GM18508 (cell line): ENCODE data around the gene EFHC1.

Source experiments
- ATAC-seq: cut with Tn5 transposase; IDR thresholded peaks from one replicate; pipeline ENCODE4 v1.9.1; 2021; ENCODE audit warnings: moderate number of reproducible peaks; ENCODE audit not compliant: insufficient read depth, unreplicated experiment

The EFHC1 gene

DNA sequence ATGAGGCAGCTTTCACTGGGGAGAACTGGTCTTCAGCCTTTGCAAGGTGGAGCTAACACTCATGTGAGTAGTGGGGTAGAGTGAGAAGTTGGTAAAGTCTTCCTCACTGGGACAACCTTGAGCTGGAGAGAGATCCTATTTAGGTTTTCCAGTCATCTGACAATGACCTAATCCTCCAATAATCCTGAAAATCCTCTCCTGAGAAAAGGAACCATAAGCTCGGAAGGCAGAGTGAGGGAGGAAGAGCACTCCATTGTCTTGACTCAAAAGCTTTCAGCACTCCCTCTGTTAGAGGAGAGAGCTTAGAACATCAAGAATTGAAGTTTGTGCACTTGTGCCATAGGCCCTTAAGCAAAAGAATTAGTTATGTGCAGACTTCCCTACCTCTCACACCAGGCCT is 78.9 kb downstream of the EFHC1 start:
- no peak for ATAC-seq

DNA sequence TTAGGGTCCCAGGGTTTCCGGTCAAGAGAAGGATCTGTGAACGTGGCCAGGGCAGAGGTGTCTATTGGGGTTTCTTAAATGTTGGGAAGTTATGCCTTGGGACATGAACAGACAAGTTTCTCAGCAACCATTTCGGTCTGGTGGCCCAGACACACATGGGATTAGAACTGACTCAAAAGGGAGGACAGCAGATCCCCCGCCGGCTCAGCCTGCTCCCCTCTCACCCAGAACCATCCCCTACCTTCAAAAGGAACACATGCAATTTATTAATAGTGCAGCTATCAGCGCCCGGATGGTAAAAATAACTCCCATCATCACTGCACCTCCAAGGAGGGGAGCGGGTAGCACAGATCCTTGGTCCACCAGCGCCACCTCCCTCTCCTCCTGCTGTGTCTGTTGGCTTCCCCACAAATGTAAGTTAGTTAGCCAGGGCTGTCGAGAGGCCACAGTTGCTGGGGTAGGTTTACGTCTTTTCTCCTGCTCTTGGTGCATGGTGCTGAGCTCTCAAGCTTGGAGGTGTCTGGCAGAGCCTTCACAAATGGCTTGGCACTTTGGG is 79.6 kb downstream of the EFHC1 start:
- ATAC-seq: no peak

DNA sequence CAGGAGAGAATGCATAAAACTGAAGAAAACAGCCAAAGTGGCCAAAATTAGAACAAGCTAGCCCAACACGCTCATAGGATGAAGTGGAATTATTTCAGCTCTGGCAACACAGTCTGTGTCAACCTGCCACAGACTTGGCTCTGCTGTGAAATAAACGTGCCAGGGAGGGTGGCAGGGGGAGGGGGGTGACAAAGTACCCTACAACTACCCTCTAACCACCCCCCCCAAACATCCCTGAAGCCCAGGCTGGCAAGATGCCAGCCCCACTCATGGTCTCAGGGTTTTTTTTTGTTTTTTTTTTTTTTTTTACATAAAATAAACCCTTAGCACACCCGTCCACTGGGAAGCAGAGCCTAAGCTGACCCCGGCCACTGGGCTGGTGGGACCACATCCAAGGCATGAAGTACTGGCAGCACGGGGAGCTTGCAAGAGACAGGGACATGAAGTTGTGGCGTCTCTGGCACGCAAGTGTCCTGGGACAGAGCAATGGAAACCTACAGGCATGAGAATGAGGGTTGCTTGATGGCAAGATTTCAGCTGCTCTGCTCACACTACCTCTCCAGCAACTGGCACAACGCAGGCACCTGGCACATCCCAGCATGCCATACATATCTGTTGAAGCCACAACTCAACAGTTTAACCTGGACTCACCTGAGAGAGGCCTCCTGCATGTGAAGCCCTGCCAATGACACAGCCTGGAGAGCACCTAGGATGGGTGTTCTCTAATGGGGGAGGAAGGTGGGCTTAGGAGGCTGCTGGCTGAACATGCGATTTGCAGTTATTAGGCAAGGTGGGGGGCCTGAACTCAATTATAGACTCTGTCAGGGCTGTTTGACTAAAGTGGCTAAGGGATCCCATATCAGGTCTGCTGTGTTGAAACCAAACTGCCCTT is 80.3 kb downstream of the EFHC1 start:
- no peak for ATAC-seq

DNA sequence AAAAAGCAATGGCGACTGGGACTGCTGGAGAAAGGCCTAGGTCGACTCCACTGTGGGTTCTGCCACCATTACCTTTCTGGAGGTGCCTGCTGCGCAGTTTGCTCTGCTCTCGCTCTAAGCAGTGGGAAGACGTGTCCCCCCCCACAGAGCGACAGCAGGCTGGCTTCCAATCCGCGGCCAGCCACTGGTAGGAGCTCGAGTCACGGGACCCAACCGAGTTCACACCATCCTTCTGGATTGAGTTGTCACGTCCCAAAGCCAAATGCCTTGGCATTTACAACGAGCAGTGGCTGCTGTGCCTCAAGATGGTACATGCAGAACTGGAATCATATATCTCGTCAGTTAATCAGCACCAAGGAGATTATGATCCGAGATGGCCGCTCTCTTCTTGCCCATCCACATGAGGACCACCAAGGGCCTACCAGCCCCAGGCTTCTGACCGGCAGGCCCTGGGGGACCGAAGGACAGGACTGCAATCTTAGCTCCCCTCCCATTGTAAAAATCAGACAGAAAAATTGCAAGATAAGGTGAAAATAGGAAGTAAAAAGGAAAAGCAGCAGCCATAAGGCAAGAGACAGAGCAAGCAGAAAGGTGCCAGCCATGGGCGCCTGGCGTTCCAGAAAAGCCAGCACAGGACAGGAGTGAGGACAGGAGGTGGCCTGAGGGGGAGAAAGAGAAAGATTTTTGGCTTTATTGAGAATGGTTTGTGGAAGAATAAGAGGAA is 82.3 kb downstream of the EFHC1 start:
- no peak for ATAC-seq

DNA sequence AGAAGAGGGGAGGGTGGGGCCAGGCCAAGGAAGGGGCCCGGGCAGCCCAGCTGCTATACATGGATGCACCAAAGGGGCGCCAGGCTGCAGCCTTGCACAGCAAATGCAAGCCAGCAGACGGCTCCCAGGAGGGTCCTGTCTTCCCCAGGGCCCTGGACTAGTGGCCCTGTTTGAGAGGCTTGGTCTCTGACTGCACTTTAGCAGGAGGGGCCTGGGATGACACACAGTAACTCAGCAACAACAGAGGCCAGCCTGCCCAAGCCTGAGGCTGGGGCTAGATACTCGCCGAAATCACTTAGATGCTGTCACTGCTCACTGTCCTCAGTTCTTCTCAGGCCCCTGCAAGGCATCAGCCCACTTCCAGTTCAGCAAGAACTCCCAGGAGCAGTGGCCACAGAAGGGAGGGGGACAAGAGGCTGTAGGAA is 83.2 kb downstream of the EFHC1 start:
- ATAC-seq: no peak

DNA sequence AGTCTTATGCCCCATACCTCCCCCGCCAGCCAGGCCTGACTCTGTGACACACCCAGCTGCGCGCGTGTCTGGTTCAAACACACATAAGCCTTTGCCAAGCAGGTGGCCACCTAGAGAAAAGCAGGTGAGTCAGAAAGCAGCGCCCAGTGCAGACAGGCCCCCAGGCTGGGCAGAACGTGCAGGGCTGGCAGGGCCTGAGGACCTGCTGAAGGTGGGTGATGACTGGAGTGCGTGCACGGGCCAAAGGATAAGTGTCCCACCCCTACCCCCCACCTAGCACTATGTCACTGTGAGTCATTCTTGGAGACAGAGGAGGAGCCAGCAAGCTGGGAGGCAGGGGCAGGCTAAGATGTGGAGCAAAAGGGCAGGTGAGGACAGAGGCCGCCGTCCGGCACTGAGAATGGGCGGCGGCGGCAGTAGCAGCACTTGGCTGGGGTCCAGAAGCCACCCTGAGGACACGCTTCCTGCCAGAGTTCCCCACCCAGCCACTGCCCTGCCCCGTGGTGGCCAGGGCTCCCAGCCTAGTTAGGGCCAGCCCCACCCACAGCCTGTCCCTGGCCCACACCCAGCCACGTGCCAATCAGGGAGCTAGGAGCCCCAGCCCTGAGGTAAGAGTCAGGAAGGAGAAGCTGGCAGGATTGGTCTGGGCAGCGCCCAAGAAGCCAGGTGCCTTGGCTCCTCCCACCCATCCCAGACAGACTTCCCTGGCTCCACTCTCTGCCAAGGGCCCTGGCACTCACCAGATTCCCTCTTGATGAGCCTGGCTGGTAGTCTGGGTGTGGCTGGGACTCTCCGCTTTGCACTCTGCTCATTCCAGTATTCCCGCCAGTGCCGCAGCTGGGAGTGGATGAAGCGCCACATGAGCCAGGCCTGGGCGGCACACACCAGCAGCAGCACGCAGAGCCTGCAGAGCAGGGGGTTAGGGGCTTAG is 84.0 kb downstream of the EFHC1 start:
- no peak for ATAC-seq

DNA sequence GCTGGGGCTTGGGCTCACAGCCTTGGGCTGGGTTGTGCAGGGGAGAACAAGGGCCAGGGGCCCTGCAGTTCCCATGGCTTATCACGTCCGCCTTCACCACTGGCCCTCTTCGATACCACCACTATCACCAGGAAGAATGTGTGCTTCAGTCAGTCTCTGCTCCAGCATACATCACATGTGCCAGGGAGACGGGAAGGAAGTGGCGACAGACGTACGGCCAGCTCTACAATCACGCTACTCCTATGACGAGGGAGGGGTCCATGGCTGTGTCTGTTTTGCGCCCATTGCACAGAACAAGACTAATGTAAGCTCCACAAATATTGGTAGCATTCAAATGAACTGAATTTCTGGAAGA is 84.6 kb downstream of the EFHC1 start:
- ATAC-seq: no peak

DNA sequence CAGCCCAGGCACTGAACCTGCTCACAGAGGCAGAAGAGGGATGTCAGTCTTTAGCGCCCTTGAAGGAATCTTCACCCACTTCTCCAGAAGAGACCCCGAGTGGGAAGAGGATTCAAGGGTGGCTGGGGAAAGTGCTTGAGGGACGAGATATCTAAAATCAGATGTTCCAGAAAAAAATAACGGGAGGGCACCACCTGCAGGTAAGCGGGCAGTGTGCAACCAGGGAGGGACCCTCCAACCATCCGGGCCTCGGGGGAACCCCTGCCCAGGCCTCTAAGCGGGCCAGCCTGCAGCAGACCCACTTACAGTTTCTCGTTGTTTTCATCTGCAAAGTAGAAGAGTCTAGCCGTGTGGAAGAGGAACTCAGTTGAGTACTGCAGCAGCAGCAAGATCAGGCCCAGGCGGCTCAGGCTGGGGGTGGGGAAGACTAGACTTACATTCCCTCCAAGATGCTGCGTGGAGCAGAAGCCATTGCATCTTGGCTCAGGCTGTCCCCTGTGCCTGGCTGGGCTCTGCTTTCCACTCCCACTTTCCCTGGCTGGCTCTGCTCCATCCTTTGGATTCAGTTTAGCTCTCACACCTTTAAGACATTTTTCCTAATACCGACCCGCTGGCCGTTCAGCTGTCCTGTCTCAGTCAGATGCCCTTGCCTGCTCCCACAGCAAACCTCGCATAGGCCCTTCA is 85.7 kb downstream of the EFHC1 start:
- no peak for ATAC-seq

DNA sequence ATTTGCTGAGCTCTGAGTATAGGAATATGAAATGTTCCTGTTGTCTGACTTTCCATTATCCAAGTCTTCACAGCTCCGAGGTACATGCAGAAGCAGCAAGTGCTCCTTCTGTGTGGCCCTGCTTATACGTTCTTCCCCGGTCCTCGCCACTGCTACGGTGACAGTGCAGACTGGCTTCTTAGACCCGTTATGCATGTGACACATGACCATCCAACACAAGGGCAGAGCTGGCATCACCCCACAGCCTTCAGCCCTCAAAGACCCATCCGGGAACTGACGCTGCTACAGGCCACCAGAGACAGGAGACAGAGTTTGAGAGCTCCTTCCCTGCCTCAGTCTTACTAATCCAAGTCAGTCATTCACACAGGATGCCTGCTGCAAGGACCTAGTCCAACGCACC is 86.3 kb downstream of the EFHC1 start:
- no peak for ATAC-seq

DNA sequence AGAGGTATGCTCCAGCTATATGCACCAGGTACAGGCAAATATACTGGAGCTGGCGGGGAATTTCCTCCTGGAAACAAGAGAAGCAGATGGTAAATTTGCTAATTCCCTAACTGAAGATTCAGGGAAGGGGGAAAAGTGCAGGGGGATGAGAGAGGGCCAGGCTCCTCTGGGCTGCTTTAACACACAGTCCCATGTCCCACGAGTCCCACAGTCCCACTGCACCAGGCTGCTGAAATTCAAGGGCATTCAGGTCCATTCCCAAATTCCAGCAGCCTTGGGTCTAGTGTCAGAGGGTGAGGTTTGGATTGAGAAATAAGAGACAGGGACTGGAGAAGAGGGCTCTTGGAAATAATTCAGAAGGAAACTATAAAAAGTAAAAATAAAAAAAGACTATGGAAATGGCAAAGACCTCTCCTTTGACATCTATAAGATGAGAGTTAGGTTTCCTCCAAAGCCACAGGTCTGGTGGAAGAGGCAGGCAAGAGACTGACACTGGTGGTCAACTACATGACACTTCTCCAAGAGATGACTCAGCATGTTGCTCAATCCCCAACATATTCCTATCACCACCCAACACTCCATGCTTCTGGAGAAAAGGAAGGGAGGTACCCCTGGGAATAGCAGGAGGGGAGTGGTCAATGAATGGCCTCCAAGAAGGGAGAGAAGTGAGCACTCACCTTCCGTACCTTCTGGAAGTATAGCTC is 87.6 kb downstream of the EFHC1 start:
- no peak for ATAC-seq

DNA sequence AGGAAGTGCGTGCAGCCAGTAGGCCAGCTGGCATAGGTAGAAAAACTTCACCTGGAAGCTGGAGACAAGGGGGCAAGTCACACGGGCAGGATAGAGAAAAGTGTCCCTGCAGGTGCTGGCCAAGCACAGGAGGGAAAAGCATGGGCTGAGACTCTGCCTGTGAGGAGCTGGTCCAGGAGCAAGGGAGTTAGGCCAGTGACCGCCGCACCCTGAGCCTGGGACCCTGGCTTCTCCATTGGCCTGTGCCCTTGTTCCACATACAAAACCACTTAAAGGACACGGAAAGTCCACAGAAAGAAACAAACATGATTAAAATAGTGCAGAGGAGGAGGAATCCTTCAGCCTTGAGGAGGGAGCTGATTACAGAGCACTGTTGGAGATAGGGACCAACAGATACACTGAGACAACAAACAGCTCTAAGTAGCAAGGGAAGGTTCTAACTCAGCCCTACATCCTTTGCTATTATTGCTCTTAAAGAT is 88.2 kb downstream of the EFHC1 start:
- no peak for ATAC-seq

DNA sequence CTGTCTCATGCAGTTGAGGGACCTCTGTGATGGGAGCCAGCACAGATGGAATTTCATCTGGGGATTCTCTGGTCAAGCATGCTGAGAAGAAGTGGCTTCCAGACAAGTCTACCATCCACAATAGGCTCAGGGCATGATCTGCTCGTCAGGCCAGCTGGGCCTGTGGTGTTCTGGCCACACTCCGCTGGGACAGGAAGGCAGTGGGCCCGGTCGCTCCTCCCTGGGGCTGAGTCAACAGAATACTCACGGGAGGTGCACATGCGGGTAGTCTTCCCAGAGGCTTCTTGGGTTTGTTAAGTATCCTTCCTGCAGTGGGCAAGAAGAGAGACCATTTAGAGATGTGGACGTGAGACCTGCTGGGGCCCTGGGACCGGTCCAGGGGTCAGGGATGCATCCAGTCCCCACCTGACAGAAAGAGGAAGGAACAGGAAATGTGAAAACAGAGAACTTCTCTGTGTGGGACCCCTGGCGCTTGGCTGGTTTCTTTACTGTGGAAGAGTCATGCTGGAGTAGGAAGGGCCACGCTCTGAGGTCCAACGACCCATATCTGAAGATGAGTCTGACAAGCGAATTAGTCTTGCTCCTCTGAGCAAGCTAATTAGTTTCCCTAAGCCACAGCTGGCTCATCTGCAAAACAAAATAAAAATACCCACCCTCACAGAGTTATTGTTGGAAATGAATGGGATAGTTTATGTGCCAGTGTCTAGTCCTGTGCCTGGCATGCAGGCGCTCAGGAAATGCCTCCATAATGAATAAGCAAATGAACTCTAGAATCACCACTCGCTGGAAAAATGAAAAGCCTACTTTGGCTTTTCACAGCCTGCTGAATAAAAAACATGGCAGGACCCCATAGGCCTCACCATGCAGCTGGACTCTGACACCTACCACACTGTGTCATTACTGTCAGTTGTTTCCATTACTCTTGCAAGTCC is 89.4 kb downstream of the EFHC1 start:
- ATAC-seq: no peak

DNA sequence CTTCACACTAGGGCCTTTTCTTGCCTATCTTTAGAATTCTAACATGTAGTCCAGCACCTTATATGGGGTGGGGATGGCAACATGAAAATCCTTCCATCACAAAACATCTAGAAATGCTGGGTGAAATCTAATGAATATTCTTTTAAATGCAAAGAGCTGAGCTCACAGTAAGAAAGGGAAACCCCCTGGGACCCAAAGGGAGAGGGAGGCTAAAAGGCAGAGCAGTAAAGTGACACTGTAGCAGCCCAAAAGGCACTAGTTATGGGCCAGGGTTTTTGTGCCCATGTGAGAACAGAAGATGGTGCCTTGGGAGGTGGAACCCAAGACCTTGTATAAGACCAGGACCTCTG is 90.0 kb downstream of the EFHC1 start:
- ATAC-seq: no peak

DNA sequence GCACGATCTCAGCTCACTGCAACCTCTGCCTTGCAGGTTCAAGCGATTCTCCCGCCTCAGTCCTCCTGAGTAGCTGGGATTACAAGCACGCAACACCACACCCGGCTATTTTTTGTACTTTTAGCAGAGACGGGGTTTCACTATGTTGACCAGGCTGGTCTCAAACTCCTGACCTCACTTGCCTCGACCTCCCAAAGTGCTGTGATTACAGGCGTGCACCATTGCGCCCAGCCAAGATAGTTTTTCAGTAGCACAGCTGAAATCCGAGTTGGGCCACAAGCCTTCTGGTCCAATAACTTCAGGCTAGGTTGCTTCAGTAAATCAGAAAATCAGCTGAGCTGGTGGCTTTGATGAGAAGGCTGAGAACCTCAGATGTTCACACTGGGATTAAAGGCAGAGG is 91.0 kb downstream of the EFHC1 start:
- no peak for ATAC-seq

DNA sequence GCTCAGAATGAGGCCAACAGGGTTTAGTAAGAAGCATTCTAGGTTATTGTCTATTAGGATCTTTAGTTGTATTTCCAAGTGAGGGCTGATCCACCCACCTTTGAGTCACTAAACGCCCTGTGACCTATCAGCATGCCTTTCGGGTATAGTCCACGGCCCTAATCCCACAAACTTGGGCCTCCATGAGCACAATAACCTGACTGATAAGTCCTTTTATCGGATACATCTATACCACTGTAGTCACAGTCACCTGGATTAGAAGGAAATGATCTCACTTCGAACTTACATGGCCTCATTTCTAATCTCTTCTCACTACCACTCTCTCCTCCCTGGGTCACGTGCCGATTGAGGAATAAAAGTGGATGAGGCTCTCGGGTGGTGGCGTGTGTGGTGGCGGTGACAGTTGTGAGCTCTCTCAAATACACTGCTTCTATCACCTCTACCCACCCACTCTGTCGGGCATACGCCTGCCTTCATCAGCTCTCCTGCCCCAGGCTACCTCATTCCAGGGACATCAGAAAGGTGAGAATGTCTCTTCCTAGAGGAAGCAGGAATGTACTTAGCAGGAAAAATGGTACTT is 91.5 kb downstream of the EFHC1 start:
- no peak for ATAC-seq

DNA sequence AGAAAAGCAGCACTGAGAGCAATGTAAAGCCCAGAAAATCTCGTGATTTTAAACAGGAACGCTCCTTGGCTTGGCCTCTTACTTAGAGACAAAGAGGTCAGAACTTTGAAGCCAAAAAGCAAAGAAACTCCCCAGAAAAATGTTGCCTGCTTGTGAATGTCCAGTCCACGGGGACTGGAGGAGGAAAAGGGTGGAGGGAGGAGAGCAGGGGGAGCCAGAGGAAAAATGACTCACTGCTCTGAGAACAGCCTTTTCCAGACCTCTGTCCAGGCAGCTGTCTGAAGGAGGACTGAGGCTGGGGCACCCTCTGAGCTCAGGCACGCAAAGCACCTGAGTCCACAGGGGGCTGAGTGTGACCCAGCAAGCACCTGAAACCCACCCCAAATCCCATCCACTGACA is 92.1 kb downstream of the EFHC1 start:
- ATAC-seq: no peak

DNA sequence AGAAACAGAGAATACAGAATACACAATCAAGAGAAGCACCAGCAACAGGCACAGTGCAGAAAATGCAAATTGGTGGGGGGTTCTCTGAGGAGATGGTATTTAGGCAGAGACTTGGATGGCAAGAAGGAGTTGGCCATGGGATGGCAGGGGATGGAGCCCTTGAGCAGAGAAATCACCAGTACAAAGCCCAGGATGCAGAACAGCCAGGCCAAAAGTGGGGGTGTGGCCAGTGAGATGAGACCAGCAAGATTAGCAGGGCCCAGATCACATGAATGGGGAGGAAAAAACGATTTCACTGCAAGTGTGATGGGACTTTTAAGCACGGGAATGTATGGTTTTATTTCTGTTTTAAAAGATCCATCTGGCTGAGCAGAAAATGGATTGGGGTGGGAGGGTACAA is 93.3 kb downstream of the EFHC1 start:
- no peak for ATAC-seq

DNA sequence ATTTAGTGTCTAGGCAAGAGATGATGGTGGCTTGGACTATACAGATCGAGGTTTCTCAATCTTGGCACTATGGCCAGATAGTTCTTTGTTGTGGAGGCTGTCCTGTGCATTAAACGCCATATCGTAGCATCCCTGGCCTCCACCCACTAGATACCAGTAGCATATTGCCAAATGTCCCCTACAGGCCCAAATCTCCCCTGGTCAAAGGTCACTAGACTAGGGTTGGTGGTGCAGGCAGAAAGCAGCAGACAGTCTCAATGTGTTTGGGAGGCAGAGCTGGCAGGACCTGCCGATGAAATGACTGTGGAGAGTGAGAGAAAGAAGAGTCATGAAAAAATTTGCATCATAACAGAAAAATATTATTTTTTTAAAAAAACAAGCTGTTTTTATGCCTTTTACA is 93.8 kb downstream of the EFHC1 start:
- ATAC-seq: no peak
